HepG2 (cell line): ENCODE measurements around the gene FMN2. TPM values are rescaled to one million over a fixed set of nuclear protein-coding genes. Genes with fewer than 3 reads are reported as not detected.

Experiments
- ATAC-seq: fragments of 200-7000 bp; cut with Tn5 transposase; 3 replicates; pipeline ENCODE4 v1.9.1; 2020; ENCODE audit warnings: mild to moderate bottlenecking, moderate library complexity
- BruUV-seq: library from RNA; stranded (reverse); fragments of 400-500 nt; replicated peaks from 2 replicates; lab custom pipeline; 2021; lab: Mats Ljungman, UMichigan
- CTCF ChIA-PET: fragments of 300-600 bp; formaldehyde crosslinking; extraction: SDS; loops from one replicate; lab custom pipeline; 2021; ENCODE audit warnings: low total read pairs, inconsistent platforms, low intra/inter-chr PET ratio; lab: Yijun Ruan, JAX
- POLR2A ChIA-PET: fragments of 350-600 bp; sonication (Branson Sonifier 250); formaldehyde crosslinking; loops from one replicate; lab custom pipeline; 2020; ENCODE audit warnings: antibody characterized with exemption, inconsistent platforms; lab: Yijun Ruan, JAX
- DNase-seq: peaks from one replicate; pipeline ENCODE4 v3.0.0-alpha.2; 2015; ENCODE audit warnings: low spot score
- FAIRE-seq: peaks from 3 replicates; lab custom pipeline; 2011; peaks lifted over from hg19 to GRCh38; lab: Jason Lieb, UNC
- H2AFZ ChIP-seq: one replicate; pipeline ENCODE4 v1.6.1; 2011; ENCODE audit warnings: low read length, inconsistent platforms
- H3K27ac ChIP-seq: fragments of 300-600 bp; 3 replicates; pipeline ENCODE4 v1.8.0; 2011; ENCODE audit warnings: mixed run types, mild to moderate bottlenecking, mixed read lengths, low read length, inconsistent platforms; ENCODE audit not compliant: insufficient read depth; ENCODE audit errors: extremely low read length
- H3K27me3 ChIP-seq, 2 experiments: fragments of 200-600 bp in 1 of 2; 2 replicates in 1 of 2; 3 replicates in 1 of 2; pipeline versions ENCODE4 v1.6.0 to v1.8.0; 2011; ENCODE audit warnings: low read length in 2 of 2, mild to moderate bottlenecking in 2 of 2, moderate library complexity in 2 of 2, inconsistent platforms in 1 of 2; ENCODE audit not compliant: insufficient read depth in 2 of 2, control insufficient read depth in 1 of 2
- H3K36me3 ChIP-seq, 2 experiments: fragments of 200-600 bp in 1 of 2; replicated peaks in 1 of 2; 2 replicates in 1 of 2; 3 replicates in 1 of 2; pipeline versions ENCODE4 v1.5.1 to v1.8.0; 2011; ENCODE audit warnings: low read length in 2 of 2, inconsistent platforms in 1 of 2; ENCODE audit not compliant: insufficient read depth in 2 of 2, control insufficient read depth in 1 of 2
- H3K4me1 ChIP-seq: 2 replicates; pipeline ENCODE4 v1.5.1; 2012; ENCODE audit warnings: low read length, inconsistent platforms; ENCODE audit not compliant: insufficient read depth
- H3K4me2 ChIP-seq: 2 replicates; pipeline ENCODE4 v1.6.0; 2011; ENCODE audit warnings: low read depth, low read length, inconsistent platforms
- H3K4me3 ChIP-seq, 3 experiments: fragments of 200-600 bp in 1 of 3; sonication (generic), shearing (Covaris generic) in 1 of 3; replicated peaks in 1 of 3; 2 replicates each; pipeline ENCODE4 v1.5.1; 2011 to 2016; ENCODE audit warnings: low read length in 3 of 3, inconsistent platforms in 2 of 3, low read depth in 2 of 3, mild to moderate bottlenecking in 2 of 3, control low read depth in 1 of 3, mixed read lengths in 1 of 3; ENCODE audit not compliant: insufficient read depth in 1 of 3
- H3K79me2 ChIP-seq: one replicate; pipeline ENCODE4 v1.6.1; 2011; ENCODE audit warnings: low read length, inconsistent platforms; ENCODE audit not compliant: insufficient read depth
- H3K9ac ChIP-seq: 2 replicates; pipeline ENCODE4 v1.6.0; 2011; ENCODE audit warnings: mild to moderate bottlenecking, low read depth, low read length, inconsistent platforms; ENCODE audit not compliant: insufficient read depth
- H3K9me3 ChIP-seq: 2 replicates; pipeline ENCODE4 v1.5.1; 2012; ENCODE audit warnings: mild to moderate bottlenecking, low read length
- H4K20me1 ChIP-seq: 2 replicates; pipeline ENCODE4 v1.6.0; 2011; ENCODE audit warnings: inconsistent platforms, mild to moderate bottlenecking, low read length, moderate library complexity; ENCODE audit not compliant: insufficient read depth
- AKAP8 ChIP-seq: sonication (generic); formaldehyde crosslinking; IDR thresholded peaks from 2 replicates; pipeline ENCODE4 v1.5.1; 2020; ENCODE audit warnings: mild to moderate bottlenecking, missing genetic modification reagents
- ASH2L ChIP-seq: fragments of 300-600, 200-600 bp; sonication (generic); IDR thresholded peaks from 2 replicates; pipeline ENCODE4 v1.7.0; 2017; ENCODE audit warnings: low read depth, mild to moderate bottlenecking, moderate library complexity, mixed read lengths, low read length; ENCODE audit not compliant: insufficient read length
- ELK4 ChIP-seq: sonication (generic); formaldehyde crosslinking; IDR thresholded peaks from 2 replicates; pipeline ENCODE4 v1.9.0; 2021; ENCODE audit warnings: missing genetic modification reagents, borderline replicate concordance
- ERF ChIP-seq: IDR thresholded peaks from 2 replicates; pipeline ENCODE4 v1.6.1; 2018; ENCODE audit warnings: missing biosample characterization, missing genetic modification reagents
- KDM1A ChIP-seq: IDR thresholded peaks from 2 replicates; pipeline ENCODE4 v1.6.1; 2016; ENCODE audit warnings: missing compliant biosample characterization
- MED8 ChIP-seq: sonication (generic); formaldehyde crosslinking; IDR thresholded peaks from 2 replicates; pipeline ENCODE4 v1.8.1; 2023; ENCODE audit warnings: mild to moderate bottlenecking, missing genetic modification reagents; ENCODE audit not compliant: insufficient replicate concordance
- MEIS1 ChIP-seq: sonication (generic); formaldehyde crosslinking; IDR thresholded peaks from 2 replicates; pipeline ENCODE4 v1.9.0; 2021; ENCODE audit warnings: mild to moderate bottlenecking, missing genetic modification reagents, moderate library complexity, borderline replicate concordance
- MTA3 ChIP-seq: sonication (generic); formaldehyde crosslinking; IDR thresholded peaks from 2 replicates; pipeline ENCODE4 v1.4.0; 2020; ENCODE audit warnings: missing genetic modification reagents
- MXI1 ChIP-seq: IDR thresholded peaks from 3 replicates; pipeline ENCODE4 v1.6.1; 2012; ENCODE audit warnings: low read depth, low read length, inconsistent platforms, borderline replicate concordance
- REPIN1 ChIP-seq: sonication (generic); formaldehyde crosslinking; IDR thresholded peaks from 2 replicates; pipeline ENCODE4 v1.8.0; 2022; ENCODE audit warnings: missing genetic modification reagents, low read depth, mild to moderate bottlenecking, borderline replicate concordance
- RFX1 ChIP-seq: fragments of 450-650 bp; IDR thresholded peaks from 2 replicates; pipeline ENCODE4 v1.6.1; 2017
- SCMH1 ChIP-seq: sonication (generic); formaldehyde crosslinking; IDR thresholded peaks from 2 replicates; pipeline ENCODE4 v1.9.0; 2021; ENCODE audit warnings: missing genetic modification reagents, mild to moderate bottlenecking, borderline replicate concordance
- ZBTB26 ChIP-seq: IDR thresholded peaks from 2 replicates; pipeline ENCODE4 v1.6.1; 2016; ENCODE audit warnings: missing compliant biosample characterization, missing genetic modification reagents, borderline replicate concordance
- ZNF20 ChIP-seq: sonication (generic); formaldehyde crosslinking; IDR thresholded peaks from 2 replicates; pipeline ENCODE4 v1.4.0; 2020; ENCODE audit warnings: mild to moderate bottlenecking, moderate library complexity, missing genetic modification reagents
- ZNF451 ChIP-seq: sonication (generic); formaldehyde crosslinking; IDR thresholded peaks from 2 replicates; pipeline ENCODE4 v1.5.0; 2020; ENCODE audit warnings: mild to moderate bottlenecking, missing genetic modification reagents
- ZNF605 ChIP-seq: sonication (generic); formaldehyde crosslinking; IDR thresholded peaks from 2 replicates; pipeline ENCODE4 v1.8.0; 2022; ENCODE audit warnings: mild to moderate bottlenecking, missing genetic modification reagents
- WGBS: methylation state at CpG from one replicate; pipeline ENCODE4 v1.1.6; 2017; ENCODE audit warnings: low lambda C conversion rate; 5-methylcytosine and 5-hydroxymethylcytosine counted together
- in situ Hi-C: cut with HindIII; loops from 2 replicates; pipeline ENCODE4 v1.10.0; 2017; ENCODE audit warnings: low pct_unique_long_range_greater_than_20kb; ENCODE audit not compliant: extremely low pct_ligation_motif_present
- intact Hi-C: fragments of 100-400 bp; cut with micrococcal nuclease; formaldehyde crosslinking; loops from one replicate; pipeline ENCODE4 v1.10.0; 2022; ENCODE audit not compliant: unreplicated experiment
- polyA plus RNA-seq, 8 experiments: library from polyadenylated mRNA; depleted of rRNA in 3 of 8; stranded (reverse) in 7 of 8; unstranded in 1 of 8; fragments of >200 nt; fragmentation: Illumina TruSeq in 4 of 8; extraction: Trizol in 4 of 8; gene quantifications; 2 replicates each; pipeline versions ENCODE4 v1.2.1 to v1.2.3, GENCODE V29; 2011 to 2016; ENCODE audit warnings: low read depth in 4 of 8, missing spikeins in 1 of 8, mixed read lengths in 1 of 8; ENCODE audit not compliant: insufficient read depth in 1 of 8
- total RNA-seq, 5 experiments: library from RNA; depleted of rRNA; stranded (reverse); fragments of >200 nt; fragmentation: Illumina TruSeq; extraction: Trizol; gene quantifications; 2 replicates each; pipeline ENCODE4 v1.2.3, GENCODE V29; 2016; ENCODE audit warnings: low read depth in 1 of 5

The FMN2 gene
- total and polyA plus RNA-seq, 2 of the 13 experiments (the other 11 are each of a cell fraction or from before 2014, with no cell fraction given), result not detected

GRCh38 chr1:240517891-240518290 is 426.2 kb downstream of the FMN2 start:
- intact Hi-C loops, result no loop called here
- H2AFZ ChIP-seq, result no peak overlapping the region
- H3K27me3 ChIP-seq, result no peaks in the 10 kb centered on the region
- POLR2A ChIA-PET, result no interaction called here
- DNase-seq (no peak), ATAC-seq (no peak), FAIRE-seq (no peak)
- no peaks in the 10 kb centered on the region for H3K79me2 ChIP-seq
- in situ Hi-C loops, result no loop called here
- no peak overlapping the region for H3K9ac ChIP-seq
- H3K4me2 ChIP-seq, result no peak overlapping the region
- TF ChIP-seq ZNF20 (no peak), RFX1 (no peak), MTA3 (CRISPR knock-in tag) (no peak), ELK4 (CRISPR knock-in tag) (no peak), ZBTB26 (CRISPR knock-in tag) (no peak), MED8 (no peak), MEIS1 (CRISPR knock-in tag) (no peak), ASH2L (no peak), ERF (CRISPR knock-in tag) (no peak), MXI1 (no peak), ZNF451 (CRISPR knock-in tag) (no peak), KDM1A (CRISPR knock-in tag) (no peak), REPIN1 (no peak), ZNF605 (CRISPR knock-in tag) (no peak), AKAP8 (CRISPR knock-in tag) (no peak), SCMH1 (no peak)
- CTCF ChIA-PET, result no interaction called here
- H3K27ac ChIP-seq, result no peak overlapping the region
- 8% methylated on average over 4 of the region's 4 CpGs for WGBS
- peaks cover 12% of the 10 kb centered on the region for H3K4me1 ChIP-seq
- H4K20me1 ChIP-seq, result no peaks in the 10 kb centered on the region
- no peaks in the 10 kb centered on the region for H3K9me3 ChIP-seq
- no peak overlapping the region for H3K4me3 ChIP-seq
- BruUV-seq, result no TSS peak
- H3K36me3 ChIP-seq, result no peaks in the 10 kb centered on the region
